Type B pancreatic cell (in vitro differentiated cells): ENCODE results near the gene TSPAN11. TPM values are rescaled to one million over a fixed set of nuclear protein-coding genes. Genes with fewer than 3 reads are reported as not detected.

Experiments
- DNase-seq: peaks from one replicate; pipeline ENCODE4 v3.0.0; 2021; ENCODE audit warnings: mixed read lengths; ENCODE audit not compliant: unreplicated experiment; ENCODE audit errors: extremely low spot score
- H3K27ac Mint-ChIP-seq: 2 replicates; pipeline ENCODE4 v1.8.0; 2021; ENCODE audit warnings: mild to moderate bottlenecking, mixed read lengths
- H3K27me3 Mint-ChIP-seq: 2 replicates; pipeline ENCODE4 v1.8.0; 2021; ENCODE audit warnings: mixed read lengths
- H3K36me3 Mint-ChIP-seq: 2 replicates; pipeline ENCODE4 v1.8.0; 2021; ENCODE audit warnings: mixed read lengths
- H3K4me1 Mint-ChIP-seq: one replicate; pipeline ENCODE4 v1.8.0; 2021; ENCODE audit warnings: mixed read lengths; ENCODE audit not compliant: unreplicated experiment
- H3K4me3 Mint-ChIP-seq: 2 replicates; pipeline ENCODE4 v1.8.0; 2021; ENCODE audit warnings: mild to moderate bottlenecking, mixed read lengths
- H3K9me3 Mint-ChIP-seq: 2 replicates; pipeline ENCODE4 v1.8.0; 2021; ENCODE audit warnings: mixed read lengths
- CTCF ChIP-seq: fragments of 200-600 bp; sonication (generic); conservative IDR thresholded peaks from 2 replicates; pipeline ENCODE4 v1.5.0; 2021; ENCODE audit warnings: antibody characterized with exemption, mild to moderate bottlenecking
- total RNA-seq: library from RNA; stranded (reverse); gene quantifications from 2 replicates; pipeline ENCODE4 v1.2.1, GENCODE V29; 2021; ENCODE audit warnings: low replicate concordance

TSPAN11 gene
- total RNA-seq, 1 donor from 2014 or later: 52.3 TPM

GRCh38 chr12:30913323-30913722 is 13.2 kb upstream of the TSPAN11 start:
- H3K4me1 Mint-ChIP-seq: peaks cover 14% of the 10 kb centered on the region
- no peaks in the 10 kb centered on the region for H3K9me3 Mint-ChIP-seq
- no peak overlapping the region for H3K27ac Mint-ChIP-seq
- no peak overlapping the region for H3K4me3 Mint-ChIP-seq
- DNase-seq: no peak
- H3K36me3 Mint-ChIP-seq: no peaks in the 10 kb centered on the region
- H3K27me3 Mint-ChIP-seq: peaks cover 23% of the 10 kb centered on the region
- TF ChIP-seq CTCF: no peak

- Mint-ChIP-seq H3K36me3 (no peaks in the 10 kb centered on the region), H3K4me3 (no peak overlapping the region), H3K27me3 (peaks cover 14% of the 10 kb centered on the region), H3K9me3 (no peaks in the 10 kb centered on the region), H3K27ac (no peak overlapping the region), H3K4me1 (no peaks in the 10 kb centered on the region)
- no peak for DNase-seq
- no peak for TF ChIP-seq CTCF
Observed at GRCh38 chr12:30914986-30915591, 11.5 kb upstream of the TSPAN11 start.

DNA sequence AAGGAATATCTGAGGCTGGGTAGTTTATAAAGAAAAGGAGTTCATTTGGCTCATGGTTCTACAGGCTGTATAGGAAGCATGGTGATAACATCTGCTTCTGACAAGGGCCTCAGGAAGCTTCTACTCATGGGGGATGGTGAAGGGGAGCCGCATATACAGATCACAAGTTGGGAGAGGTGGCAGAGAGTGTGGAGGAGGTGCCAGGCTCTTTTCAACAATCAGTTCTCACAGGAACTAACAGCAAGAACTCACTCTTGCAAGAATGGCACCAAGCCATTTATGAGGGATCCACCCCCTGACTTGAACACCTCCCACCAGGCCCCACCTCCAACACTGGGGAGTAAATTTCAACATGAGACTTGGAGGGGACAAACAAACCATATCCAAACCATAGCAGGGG is 3.5 kb upstream of the TSPAN11 start:
- H3K36me3 Mint-ChIP-seq: peaks cover 4% of the 10 kb centered on the region
- H3K4me1 Mint-ChIP-seq: peaks cover 16% of the 10 kb centered on the region
- TF ChIP-seq CTCF: no peak
- peak; percentile 18 for DNase-seq
- no peaks in the 10 kb centered on the region for H3K9me3 Mint-ChIP-seq
- H3K27me3 Mint-ChIP-seq: peaks cover 45% of the 10 kb centered on the region
- H3K4me3 Mint-ChIP-seq: no peak overlapping the region
- H3K27ac Mint-ChIP-seq: no peak overlapping the region

- Mint-ChIP-seq H3K36me3 (peaks cover 10% of the 10 kb centered on the region), H3K27me3 (peaks cover 65% of the 10 kb centered on the region), H3K4me1 (peaks cover 36% of the 10 kb centered on the region), H3K27ac (peak overlapping the region; percentile 60), H3K9me3 (no peaks in the 10 kb centered on the region), H3K4me3 (peak overlapping the region; percentile 83)
- DNase-seq: no peak
- TF ChIP-seq CTCF: no peak
Observed at GRCh38 chr12:30925607-30926242, 823 bp upstream of the TSPAN11 start.

- Mint-ChIP-seq H3K36me3 (peaks cover 13% of the 10 kb centered on the region), H3K27ac (peak overlapping the region; percentile 59), H3K4me3 (peak overlapping the region; percentile 85), H3K9me3 (no peaks in the 10 kb centered on the region), H3K4me1 (peaks cover 36% of the 10 kb centered on the region), H3K27me3 (peaks cover 62% of the 10 kb centered on the region)
- no peak for TF ChIP-seq CTCF
- DNase-seq: no peak
Observed at GRCh38 chr12:30927222-30927611, 669 bp downstream of the TSPAN11 start.
